ENCODE results near the gene ZBTB20.
A peak's percentile ranks its signal among the peaks of the same experiment; 100 is the strongest.

ZBTB20 gene

GRCh38 chr3:114328345-114328744, 818.7 kb downstream of the ZBTB20 start:
- DNase-seq (ENCODE audit: low spot score) = no peak

GRCh38 chr3:114327665-114328064, 819.4 kb downstream of the ZBTB20 start:
- DNase-seq (ENCODE audit: low spot score) = no peak

GRCh38 chr3:114323546-114324254, 823.4 kb downstream of the ZBTB20 start:
- DNase-seq (ENCODE audit: low spot score) = no peak

GRCh38 chr3:114320246-114320645, 826.8 kb downstream of the ZBTB20 start:
- no peak for DNase-seq (ENCODE audit: low spot score)

- peak; percentile 29 for DNase-seq (ENCODE audit: low spot score)
Observed at GRCh38 chr3:114319453-114319852, 827.6 kb downstream of the ZBTB20 start.

- no peak for DNase-seq (ENCODE audit: low spot score)
Observed at GRCh38 chr3:114318295-114318694, 828.8 kb downstream of the ZBTB20 start.

GRCh38 chr3:114314282-114314681, 832.8 kb downstream of the ZBTB20 start:
- no peak for DNase-seq (ENCODE audit: low spot score)

GRCh38 chr3:114313426-114313825, 833.7 kb downstream of the ZBTB20 start:
- no peak for DNase-seq (ENCODE audit: low spot score)

- DNase-seq (ENCODE audit: low spot score) = no peak
Observed at GRCh38 chr3:114310695-114311094, 836.4 kb downstream of the ZBTB20 start.

GRCh38 chr3:114308830-114309229, 838.3 kb downstream of the ZBTB20 start:
- no peak for DNase-seq (ENCODE audit: low spot score)

- DNase-seq (ENCODE audit: low spot score) = no peak
Observed at GRCh38 chr3:114308377-114308776, 838.7 kb downstream of the ZBTB20 start.

- no peak for DNase-seq (ENCODE audit: low spot score)
Observed at GRCh38 chr3:114307832-114308231, 839.3 kb downstream of the ZBTB20 start.

GRCh38 chr3:114307222-114307830, 839.8 kb downstream of the ZBTB20 start:
- no peak for DNase-seq (ENCODE audit: low spot score)

GRCh38 chr3:114299941-114300624, 847.0 kb downstream of the ZBTB20 start:
- no peak for DNase-seq (ENCODE audit: low spot score)

GRCh38 chr3:114299421-114299820, 847.7 kb downstream of the ZBTB20 start:
- peak; percentile 54 for DNase-seq (ENCODE audit: low spot score)

- no peak for DNase-seq (ENCODE audit: low spot score)
Observed at GRCh38 chr3:114295946-114296345, 851.1 kb downstream of the ZBTB20 start.

GRCh38 chr3:114294940-114295480, 852.1 kb downstream of the ZBTB20 start:
- no peak for DNase-seq (ENCODE audit: low spot score)

GRCh38 chr3:114293838-114294535, 853.1 kb downstream of the ZBTB20 start, which contains the start of gene TIGIT:
TIGIT (plus strand) TSS chr3:114294028; CDS start chr3:114294062, 34 bp downstream.
- no peak for DNase-seq (ENCODE audit: low spot score)

GRCh38 chr3:114290911-114291901, 855.9 kb downstream of the ZBTB20 start:
- peak; percentile 68 for DNase-seq (ENCODE audit: low spot score)

- no peak for DNase-seq (ENCODE audit: low spot score)
Observed at GRCh38 chr3:114286266-114286665, 860.8 kb downstream of the ZBTB20 start.

- DNase-seq (ENCODE audit: low spot score) = no peak
Observed at GRCh38 chr3:114285648-114286230, 861.3 kb downstream of the ZBTB20 start.

Measured in AG20443 (cell line).